K562 (cell line): Measurements from ENCODE around the gene SIK3. TPM values are rescaled to one million over a fixed set of nuclear protein-coding genes. Genes with fewer than 3 reads are reported as not detected.

Source experiments
- HMG20A ChIP-seq: fragments of 450-650 bp; formaldehyde crosslinking; conservative IDR thresholded peaks from 2 replicates; pipeline ENCODE4 v1.4.0; 2020; ENCODE audit warnings: mild to moderate bottlenecking, mixed read lengths
- HNRNPLL ChIP-seq: fragments of 200-400 bp; formaldehyde crosslinking; IDR thresholded peaks from 2 replicates; pipeline ENCODE4 v1.6.1; 2017; ENCODE audit warnings: low read length, low read depth, mild to moderate bottlenecking; ENCODE audit not compliant: poor library complexity, severe bottlenecking
- MCM5 ChIP-seq: fragments of 450-650 bp; IDR thresholded peaks from 2 replicates; pipeline ENCODE4 v1.6.1; 2016; ENCODE audit warnings: low read depth
- MIER1 ChIP-seq: fragments of 450-650 bp; IDR thresholded peaks from 2 replicates; pipeline ENCODE4 v1.6.1; 2016; ENCODE audit warnings: antibody characterized with exemption, mild to moderate bottlenecking, low read depth
- SMARCC2 ChIP-seq: fragments of 450-650 bp; IDR thresholded peaks from 2 replicates; pipeline ENCODE4 v1.6.1; 2017; ENCODE audit warnings: antibody characterized with exemption, moderate library complexity, mild to moderate bottlenecking, low read depth
- SMARCE1 ChIP-seq: fragments of 450-650 bp; IDR thresholded peaks from 2 replicates; pipeline ENCODE4 v1.7.1; 2016; ENCODE audit warnings: mild to moderate bottlenecking
- SNIP1 ChIP-seq: fragments of 450-650 bp; IDR thresholded peaks from 2 replicates; pipeline ENCODE4 v1.7.1; 2017; ENCODE audit warnings: low read depth, mild to moderate bottlenecking
- TCF3 ChIP-seq: sonication (generic); formaldehyde crosslinking; IDR thresholded peaks from 2 replicates; pipeline ENCODE4 v1.4.0; 2020; ENCODE audit warnings: mild to moderate bottlenecking, missing genetic modification reagents
- TGIF2 ChIP-seq: sonication (generic); formaldehyde crosslinking; IDR thresholded peaks from 2 replicates; pipeline ENCODE4 v1.8.1; 2022; ENCODE audit warnings: mild to moderate bottlenecking, missing genetic modification reagents, moderate library complexity
- TSC22D4 ChIP-seq: fragments of 450-650 bp; IDR thresholded peaks from 2 replicates; pipeline ENCODE4 v1.6.1; 2016; ENCODE audit warnings: missing genetic modification characterization, missing biosample characterization, control low read depth
- ZNF134 ChIP-seq: fragments of 250-450 bp; sonication (Bioruptor Pico); conservative IDR thresholded peaks from 2 replicates; pipeline ENCODE4 v1.4.0; 2020
- ZNF76 ChIP-seq: fragments of 250-450 bp; sonication (Bioruptor Pico); IDR thresholded peaks from 2 replicates; pipeline ENCODE4 v1.4.0; 2020; ENCODE audit warnings: mild to moderate bottlenecking, moderate library complexity, borderline replicate concordance
- ZNF766 ChIP-seq: fragments of 200-800 bp; sonication (Bioruptor generic); conservative IDR thresholded peaks from 2 replicates; pipeline ENCODE4 v1.6.1; 2016; ENCODE audit warnings: missing genetic modification characterization, missing compliant biosample characterization
- polyA plus RNA-seq, 8 experiments: library from polyadenylated mRNA; depleted of rRNA in 4 of 8; stranded (reverse) in 5 of 8; unstranded in 3 of 8; fragments of >200 nt; fragmentation: Nextera tagmentation in 2 of 8; fragmentation: Illumina TruSeq in 1 of 8; extraction: Ambion mirVana in 2 of 8; extraction: Trizol in 1 of 8; gene quantifications; 2 replicates each; pipeline versions ENCODE4 v1.2.1 to v1.2.3, GENCODE V29; 2011 to 2014; ENCODE audit warnings: inconsistent platforms in 1 of 8, missing spikeins in 1 of 8
- total RNA-seq, 7 experiments: library from RNA; depleted of rRNA in 6 of 7; stranded (reverse); fragments of >200 nt in 6 of 7; fragmentation: Illumina TruSeq in 2 of 7; extraction: Trizol in 2 of 7; gene quantifications; 2 replicates each; pipeline versions ENCODE4 v1.2.1 to v1.2.3, GENCODE V29; 2011 to 2021; ENCODE audit warnings: low replicate concordance in 1 of 7
- TF ChIP-seq, protein P1 (sequence below): fragments of 450-650 bp; formaldehyde crosslinking; IDR thresholded peaks from 2 replicates; pipeline ENCODE4 v1.4.0; 2022; ENCODE audit warnings: mild to moderate bottlenecking, moderate library complexity
- TF ChIP-seq, protein P2 (sequence below): sonication (generic); formaldehyde crosslinking; IDR thresholded peaks from 2 replicates; pipeline ENCODE4 v1.8.0; 2022; ENCODE audit warnings: mild to moderate bottlenecking, low read depth, missing genetic modification reagents
- TF ChIP-seq, protein P3 (sequence below): sonication (generic); formaldehyde crosslinking; IDR thresholded peaks from 2 replicates; pipeline ENCODE4 v1.8.0; 2022; ENCODE audit warnings: mild to moderate bottlenecking, missing genetic modification reagents
- TF ChIP-seq, protein P4 (sequence below), 2 experiments: IDR thresholded peaks in 1 of 2; conservative IDR thresholded peaks in 1 of 2; 2 replicates each; pipeline ENCODE4 v1.6.1; 2016; ENCODE audit warnings: low read depth in 2 of 2, mild to moderate bottlenecking in 1 of 2, missing compliant biosample characterization in 1 of 2, missing genetic modification characterization in 1 of 2, moderate library complexity in 1 of 2

The SIK3 gene
- total and polyA plus RNA-seq, 9 of the 15 experiments (the other 6 are each of a cell fraction or from before 2014, with no cell fraction given): 1.6 to 21.6 (median 8.0) TPM

DNA sequence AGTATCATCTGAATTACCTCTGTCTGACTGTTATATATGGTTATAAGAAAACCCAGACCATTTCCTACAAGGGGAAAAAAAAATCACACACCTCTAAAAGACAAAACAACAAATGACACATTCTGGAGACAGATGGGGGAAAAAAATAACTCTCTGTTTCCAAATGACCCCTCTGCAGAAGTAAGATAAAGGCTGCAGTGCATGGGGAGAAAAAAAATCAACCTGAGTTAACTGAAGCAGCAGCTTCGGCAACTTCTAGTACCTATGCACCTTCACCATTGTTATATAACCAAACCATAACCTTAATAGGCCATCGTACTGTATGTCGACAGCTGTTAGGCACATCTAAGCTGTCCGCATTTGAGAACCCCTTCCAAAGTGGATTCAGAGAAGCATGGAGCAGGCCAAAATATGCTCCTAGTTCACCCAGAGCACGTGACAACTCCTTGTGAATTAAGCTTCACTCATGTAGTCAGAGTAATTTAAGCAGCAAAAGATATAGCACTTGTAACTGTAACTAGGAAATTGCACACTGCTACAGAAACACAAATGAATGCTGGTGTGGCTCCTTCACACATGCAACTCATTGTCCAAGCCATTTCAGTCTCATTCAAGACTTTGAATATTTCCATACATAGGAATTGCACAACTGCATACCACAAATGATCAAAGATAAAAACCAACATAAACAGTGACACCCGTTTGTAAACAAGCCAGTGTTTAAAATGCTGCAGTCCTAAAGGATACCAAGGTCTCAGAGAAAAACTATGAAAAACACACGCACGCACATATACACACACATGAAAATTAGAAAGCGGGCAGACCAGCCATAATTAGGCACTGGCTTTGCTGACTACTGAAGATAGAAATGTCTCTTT lies 2.7 kb downstream of the SIK3 start (continued):
- TF ChIP-seq ZNF76 (CRISPR knock-in tag) (no peak), TSC22D4 (no peak), SNIP1 (no peak), MCM5 (no peak), MIER1 (peak; percentile 12; the same call in 1 of the 2 replicates), ZNF766 (CRISPR knock-in tag) (no peak), TGIF2 (no peak), TCF3 (CRISPR knock-in tag) (peak; percentile 86), HNRNPLL (no peak), SMARCC2 (0 out of 2 replicates have a peak, but pooled peaks have one; percentile 3), HMG20A (CRISPR knock-in tag) (no peak), SMARCE1 (peak; percentile 37; the same call in 1 of the 2 replicates), ZNF134 (CRISPR knock-in tag) (no peak)
- TF ChIP-seq, protein P1, sequence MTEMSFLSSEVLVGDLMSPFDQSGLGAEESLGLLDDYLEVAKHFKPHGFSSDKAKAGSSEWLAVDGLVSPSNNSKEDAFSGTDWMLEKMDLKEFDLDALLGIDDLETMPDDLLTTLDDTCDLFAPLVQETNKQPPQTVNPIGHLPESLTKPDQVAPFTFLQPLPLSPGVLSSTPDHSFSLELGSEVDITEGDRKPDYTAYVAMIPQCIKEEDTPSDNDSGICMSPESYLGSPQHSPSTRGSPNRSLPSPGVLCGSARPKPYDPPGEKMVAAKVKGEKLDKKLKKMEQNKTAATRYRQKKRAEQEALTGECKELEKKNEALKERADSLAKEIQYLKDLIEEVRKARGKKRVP (CRISPR knock-in tag): no peak
- TF ChIP-seq, protein P2, sequence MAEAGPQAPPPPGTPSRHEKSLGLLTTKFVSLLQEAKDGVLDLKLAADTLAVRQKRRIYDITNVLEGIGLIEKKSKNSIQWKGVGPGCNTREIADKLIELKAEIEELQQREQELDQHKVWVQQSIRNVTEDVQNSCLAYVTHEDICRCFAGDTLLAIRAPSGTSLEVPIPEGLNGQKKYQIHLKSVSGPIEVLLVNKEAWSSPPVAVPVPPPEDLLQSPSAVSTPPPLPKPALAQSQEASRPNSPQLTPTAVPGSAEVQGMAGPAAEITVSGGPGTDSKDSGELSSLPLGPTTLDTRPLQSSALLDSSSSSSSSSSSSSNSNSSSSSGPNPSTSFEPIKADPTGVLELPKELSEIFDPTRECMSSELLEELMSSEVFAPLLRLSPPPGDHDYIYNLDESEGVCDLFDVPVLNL (CRISPR knock-in tag): no peak
- TF ChIP-seq, protein P3, sequence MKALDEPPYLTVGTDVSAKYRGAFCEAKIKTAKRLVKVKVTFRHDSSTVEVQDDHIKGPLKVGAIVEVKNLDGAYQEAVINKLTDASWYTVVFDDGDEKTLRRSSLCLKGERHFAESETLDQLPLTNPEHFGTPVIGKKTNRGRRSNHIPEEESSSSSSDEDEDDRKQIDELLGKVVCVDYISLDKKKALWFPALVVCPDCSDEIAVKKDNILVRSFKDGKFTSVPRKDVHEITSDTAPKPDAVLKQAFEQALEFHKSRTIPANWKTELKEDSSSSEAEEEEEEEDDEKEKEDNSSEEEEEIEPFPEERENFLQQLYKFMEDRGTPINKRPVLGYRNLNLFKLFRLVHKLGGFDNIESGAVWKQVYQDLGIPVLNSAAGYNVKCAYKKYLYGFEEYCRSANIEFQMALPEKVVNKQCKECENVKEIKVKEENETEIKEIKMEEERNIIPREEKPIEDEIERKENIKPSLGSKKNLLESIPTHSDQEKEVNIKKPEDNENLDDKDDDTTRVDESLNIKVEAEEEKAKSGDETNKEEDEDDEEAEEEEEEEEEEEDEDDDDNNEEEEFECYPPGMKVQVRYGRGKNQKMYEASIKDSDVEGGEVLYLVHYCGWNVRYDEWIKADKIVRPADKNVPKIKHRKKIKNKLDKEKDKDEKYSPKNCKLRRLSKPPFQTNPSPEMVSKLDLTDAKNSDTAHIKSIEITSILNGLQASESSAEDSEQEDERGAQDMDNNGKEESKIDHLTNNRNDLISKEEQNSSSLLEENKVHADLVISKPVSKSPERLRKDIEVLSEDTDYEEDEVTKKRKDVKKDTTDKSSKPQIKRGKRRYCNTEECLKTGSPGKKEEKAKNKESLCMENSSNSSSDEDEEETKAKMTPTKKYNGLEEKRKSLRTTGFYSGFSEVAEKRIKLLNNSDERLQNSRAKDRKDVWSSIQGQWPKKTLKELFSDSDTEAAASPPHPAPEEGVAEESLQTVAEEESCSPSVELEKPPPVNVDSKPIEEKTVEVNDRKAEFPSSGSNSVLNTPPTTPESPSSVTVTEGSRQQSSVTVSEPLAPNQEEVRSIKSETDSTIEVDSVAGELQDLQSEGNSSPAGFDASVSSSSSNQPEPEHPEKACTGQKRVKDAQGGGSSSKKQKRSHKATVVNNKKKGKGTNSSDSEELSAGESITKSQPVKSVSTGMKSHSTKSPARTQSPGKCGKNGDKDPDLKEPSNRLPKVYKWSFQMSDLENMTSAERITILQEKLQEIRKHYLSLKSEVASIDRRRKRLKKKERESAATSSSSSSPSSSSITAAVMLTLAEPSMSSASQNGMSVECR (CRISPR knock-in tag): no peak
- TF ChIP-seq, protein P4, sequence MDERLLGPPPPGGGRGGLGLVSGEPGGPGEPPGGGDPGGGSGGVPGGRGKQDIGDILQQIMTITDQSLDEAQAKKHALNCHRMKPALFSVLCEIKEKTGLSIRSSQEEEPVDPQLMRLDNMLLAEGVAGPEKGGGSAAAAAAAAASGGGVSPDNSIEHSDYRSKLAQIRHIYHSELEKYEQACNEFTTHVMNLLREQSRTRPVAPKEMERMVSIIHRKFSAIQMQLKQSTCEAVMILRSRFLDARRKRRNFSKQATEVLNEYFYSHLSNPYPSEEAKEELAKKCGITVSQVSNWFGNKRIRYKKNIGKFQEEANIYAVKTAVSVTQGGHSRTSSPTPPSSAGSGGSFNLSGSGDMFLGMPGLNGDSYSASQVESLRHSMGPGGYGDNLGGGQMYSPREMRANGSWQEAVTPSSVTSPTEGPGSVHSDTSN (CRISPR knock-in tag; IDR thresholded peaks at IDR 0.05; ENCODE audit: low read depth): no peak
- TF ChIP-seq, protein P4 (tag; conservative IDR thresholded peaks at IDR 0.05; ENCODE audit: low read depth): no peak
